CD14-positive monocyte (primary cell): ENCODE measurements around the gene ZFYVE1. TPM values are rescaled to one million over a fixed set of nuclear protein-coding genes. Genes with fewer than 3 reads are reported as not detected.

Experiments
- DNase-seq, 3 donors: peaks; one replicate each; pipeline ENCODE4 v3.0.0-alpha.2; 2011 to 2022
- H2AFZ ChIP-seq: 2 replicates; pipeline ENCODE4 v1.6.0; 2012; ENCODE audit warnings: mild to moderate bottlenecking, low read depth, low read length, inconsistent platforms; ENCODE audit not compliant: insufficient read depth, poor library complexity, severe bottlenecking
- H3K27ac ChIP-seq, 2 donors: 1 replicate in 1 of 2; 2 replicates in 1 of 2; pipeline ENCODE4 v1.5.1; 2012 to 2013; ENCODE audit warnings: low read length in 2 of 2, control low read depth in 1 of 2, inconsistent platforms in 1 of 2, low read depth in 1 of 2, mild to moderate bottlenecking in 1 of 2
- H3K27me3 ChIP-seq, 2 donors: one replicate each; pipeline versions ENCODE4 v1.6.0 to v1.6.1; 2011 to 2013; ENCODE audit warnings: low read length in 2 of 2; ENCODE audit not compliant: control insufficient read depth in 2 of 2, insufficient read depth in 2 of 2
- H3K36me3 ChIP-seq, 2 donors: replicated peaks in 1 of 2; 1 replicate in 1 of 2; 2 replicates in 1 of 2; pipeline versions ENCODE4 v1.5.1 to v1.6.1; 2012 to 2013; ENCODE audit warnings: low read length in 2 of 2, control low read depth in 1 of 2, inconsistent platforms in 1 of 2, mild to moderate bottlenecking in 1 of 2; ENCODE audit not compliant: insufficient read depth in 2 of 2, control insufficient read depth in 1 of 2
- H3K4me1 ChIP-seq, 2 donors: 1 replicate in 1 of 2; 2 replicates in 1 of 2; pipeline versions ENCODE4 v1.5.1 to v1.6.1; 2012 to 2013; ENCODE audit warnings: low read length in 2 of 2, control low read depth in 1 of 2, inconsistent platforms in 1 of 2, mild to moderate bottlenecking in 1 of 2, moderate library complexity in 1 of 2; ENCODE audit not compliant: insufficient read depth in 2 of 2, control insufficient read depth in 1 of 2
- H3K4me2 ChIP-seq: replicated peaks from 2 replicates; pipeline ENCODE3; 2012; ENCODE audit warnings: low read length, moderate library complexity, mild to moderate bottlenecking; ENCODE audit not compliant: poor library complexity, severe bottlenecking; ENCODE audit errors: extremely low read depth
- H3K4me3 ChIP-seq, 3 experiments: fragments of 200-600 bp in 1 of 3; sonication (generic) in 1 of 3; replicated peaks in 1 of 3; 1 replicate in 2 of 3; 2 replicates in 1 of 3; pipeline ENCODE4 v1.5.1; 2011 to 2013; ENCODE audit warnings: low read length in 3 of 3, mild to moderate bottlenecking in 3 of 3, control low read depth in 2 of 3, low read depth in 2 of 3, inconsistent platforms in 1 of 3, moderate library complexity in 1 of 3
- H3K79me2 ChIP-seq: 2 replicates; pipeline ENCODE4 v1.6.0; 2012; ENCODE audit warnings: mild to moderate bottlenecking, control low read depth, inconsistent platforms, low read length, moderate library complexity; ENCODE audit not compliant: insufficient read depth
- H3K9ac ChIP-seq: 2 replicates; pipeline ENCODE4 v1.6.0; 2017; ENCODE audit warnings: low read length, mild to moderate bottlenecking; ENCODE audit not compliant: insufficient read depth, poor library complexity, severe bottlenecking
- H3K9me3 ChIP-seq, 2 donors: replicated peaks in 1 of 2; 1 replicate in 1 of 2; 2 replicates in 1 of 2; pipeline versions ENCODE4 v1.5.1 to v1.6.1; 2012 to 2013; ENCODE audit warnings: low read length in 2 of 2, control low read depth in 1 of 2; ENCODE audit not compliant: control insufficient read depth in 1 of 2, insufficient read depth in 1 of 2
- H4K20me1 ChIP-seq: 2 replicates; pipeline ENCODE4 v1.6.0; 2012; ENCODE audit warnings: mild to moderate bottlenecking, low read length, control low read depth, moderate library complexity; ENCODE audit not compliant: insufficient read depth
- H3K27ac Mint-ChIP-seq, 7 donors: one replicate each; pipeline ENCODE4 v1.8.0; 2020; ENCODE audit warnings: mild to moderate bottlenecking in 7 of 7, mixed read lengths in 7 of 7, moderate library complexity in 6 of 7, inconsistent platforms in 2 of 7
- H3K27me3 Mint-ChIP-seq, 3 donors: one replicate each; pipeline ENCODE4 v1.8.0; 2021 to 2022; ENCODE audit warnings: low read depth in 3 of 3, mild to moderate bottlenecking in 3 of 3, mixed read lengths in 3 of 3, moderate library complexity in 3 of 3, inconsistent platforms in 1 of 3
- H3K36me3 Mint-ChIP-seq, 2 donors: one replicate each; pipeline ENCODE4 v1.8.0; 2020; ENCODE audit warnings: mixed read lengths in 2 of 2, inconsistent platforms in 1 of 2, mild to moderate bottlenecking in 1 of 2
- H3K4me1 Mint-ChIP-seq: one replicate; pipeline ENCODE4 v1.8.0; 2020; ENCODE audit warnings: mild to moderate bottlenecking, mixed read lengths
- H3K4me3 Mint-ChIP-seq, 2 donors: one replicate each; pipeline ENCODE4 v1.8.0; 2020; ENCODE audit warnings: mild to moderate bottlenecking in 2 of 2, mixed read lengths in 2 of 2, moderate library complexity in 1 of 2
- H3K9me3 Mint-ChIP-seq, 7 donors: one replicate each; pipeline ENCODE4 v1.8.0; 2020 to 2022; ENCODE audit warnings: mixed read lengths in 7 of 7, mild to moderate bottlenecking in 6 of 7, moderate library complexity in 6 of 7, inconsistent platforms in 2 of 7
- WGBS: methylation state at CpG from one replicate; pipeline ENCODE4 v1.1.5; 2013; ENCODE audit warnings: missing lambda C conversion rate; ENCODE audit not compliant: insufficient coverage; 5-methylcytosine and 5-hydroxymethylcytosine counted together
- intact Hi-C, 2 donors: fragments of 100-400 bp; cut with micrococcal nuclease; formaldehyde crosslinking; loops; one replicate each; pipeline versions ENCODE4 v1.15.0 to v1.15.1; 2023
- polyA plus RNA-seq, 3 donors: library from polyadenylated mRNA; depleted of rRNA in 1 of 3; unstranded in 2 of 3; stranded (reverse) in 1 of 3; fragments of 300-500 nt in 2 of 3; fragments of >200 nt in 1 of 3; fragmentation: Illumina TruSeq in 2 of 3; gene quantifications; 1 replicate in 2 of 3; 2 replicates in 1 of 3; pipeline ENCODE4 v1.2.3, GENCODE V29; 2012 to 2021
- TF ChIP-seq, protein P1 (sequence below): fragments of 200-600 bp; IDR thresholded peaks from one replicate; pipeline ENCODE4 v1.8.0; 2022; ENCODE audit warnings: antibody characterized with exemption, mild to moderate bottlenecking

ZFYVE1 gene
- polyA plus RNA-seq, 3 donors: 4.9 to 18.6 (median 5.3) TPM

DNA sequence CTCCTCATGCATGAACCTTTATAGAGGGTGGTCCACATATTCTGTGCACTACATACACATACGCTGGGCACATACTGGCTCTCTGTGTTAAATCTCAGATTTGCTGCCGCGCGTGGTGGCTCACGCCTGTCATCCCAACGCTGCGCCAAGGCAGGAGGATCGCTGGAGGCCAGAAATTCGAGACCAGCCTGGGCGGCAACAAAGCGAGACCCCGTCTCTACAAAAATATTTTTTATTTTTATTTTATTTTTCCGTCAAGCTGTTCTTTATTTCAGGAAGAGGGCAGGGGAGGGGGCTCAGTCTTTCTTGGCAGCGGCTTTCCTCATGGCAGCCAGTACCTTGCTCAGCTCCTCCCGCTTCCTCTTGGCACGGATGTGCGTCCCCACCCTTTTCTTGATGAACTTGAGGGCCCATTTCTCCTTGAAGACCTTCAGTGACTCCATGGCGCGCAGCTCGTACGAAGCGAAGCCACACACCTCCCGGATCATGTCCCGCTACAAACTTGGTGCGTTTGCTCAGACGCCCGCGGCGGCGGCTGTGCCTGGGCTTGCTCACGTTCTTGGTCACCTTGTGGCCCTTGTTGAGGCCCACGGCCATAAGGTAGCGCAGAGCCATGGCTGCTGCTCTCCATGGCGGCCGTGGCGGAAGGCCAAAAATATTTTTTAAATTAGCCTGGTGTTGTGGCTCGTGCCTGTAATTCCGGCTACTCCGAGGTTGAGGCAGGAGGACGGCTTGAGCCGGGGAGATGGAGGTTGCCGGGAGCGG lies 97.4 kb downstream of the ZFYVE1 start:
- DNase-seq: no peak
- H3K4me3 Mint-ChIP-seq: no peak overlapping the region
- Histone ChIP-seq H3K36me3 (no peaks in the 10 kb centered on the region), H3K9me3 (no peaks in the 10 kb centered on the region), H3K4me1 (peaks cover 15 to 21% of the 10 kb centered on the region in 2 donors), H3K27ac (no peak overlapping the region), H3K4me3 (no peak overlapping the region), H2AFZ (no peak overlapping the region), H4K20me1 (no peaks in the 10 kb centered on the region), H3K9ac (no peak overlapping the region), H3K4me2 (no peak overlapping the region), H3K27me3 (peaks cover 0 to 6% of the 10 kb centered on the region in 2 donors), H3K79me2 (no peaks in the 10 kb centered on the region)
- intact Hi-C loops: no loop called here
- H3K27ac Mint-ChIP-seq: no peak overlapping the region
- TF ChIP-seq, protein P1, sequence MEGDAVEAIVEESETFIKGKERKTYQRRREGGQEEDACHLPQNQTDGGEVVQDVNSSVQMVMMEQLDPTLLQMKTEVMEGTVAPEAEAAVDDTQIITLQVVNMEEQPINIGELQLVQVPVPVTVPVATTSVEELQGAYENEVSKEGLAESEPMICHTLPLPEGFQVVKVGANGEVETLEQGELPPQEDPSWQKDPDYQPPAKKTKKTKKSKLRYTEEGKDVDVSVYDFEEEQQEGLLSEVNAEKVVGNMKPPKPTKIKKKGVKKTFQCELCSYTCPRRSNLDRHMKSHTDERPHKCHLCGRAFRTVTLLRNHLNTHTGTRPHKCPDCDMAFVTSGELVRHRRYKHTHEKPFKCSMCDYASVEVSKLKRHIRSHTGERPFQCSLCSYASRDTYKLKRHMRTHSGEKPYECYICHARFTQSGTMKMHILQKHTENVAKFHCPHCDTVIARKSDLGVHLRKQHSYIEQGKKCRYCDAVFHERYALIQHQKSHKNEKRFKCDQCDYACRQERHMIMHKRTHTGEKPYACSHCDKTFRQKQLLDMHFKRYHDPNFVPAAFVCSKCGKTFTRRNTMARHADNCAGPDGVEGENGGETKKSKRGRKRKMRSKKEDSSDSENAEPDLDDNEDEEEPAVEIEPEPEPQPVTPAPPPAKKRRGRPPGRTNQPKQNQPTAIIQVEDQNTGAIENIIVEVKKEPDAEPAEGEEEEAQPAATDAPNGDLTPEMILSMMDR: no peak
- WGBS: 97% methylated on average over 29 of the region's 43 CpGs
- H3K4me1 Mint-ChIP-seq: peaks cover 14% of the 10 kb centered on the region
- peaks cover 4 to 21% (median 8%) of the 10 kb centered on the region in 3 donors for H3K27me3 Mint-ChIP-seq
- H3K36me3 Mint-ChIP-seq: peaks cover 0 to 4% of the 10 kb centered on the region in 2 donors
- peaks cover 0 to 2% (median 0%) of the 10 kb centered on the region in 7 donors for H3K9me3 Mint-ChIP-seq

DNA sequence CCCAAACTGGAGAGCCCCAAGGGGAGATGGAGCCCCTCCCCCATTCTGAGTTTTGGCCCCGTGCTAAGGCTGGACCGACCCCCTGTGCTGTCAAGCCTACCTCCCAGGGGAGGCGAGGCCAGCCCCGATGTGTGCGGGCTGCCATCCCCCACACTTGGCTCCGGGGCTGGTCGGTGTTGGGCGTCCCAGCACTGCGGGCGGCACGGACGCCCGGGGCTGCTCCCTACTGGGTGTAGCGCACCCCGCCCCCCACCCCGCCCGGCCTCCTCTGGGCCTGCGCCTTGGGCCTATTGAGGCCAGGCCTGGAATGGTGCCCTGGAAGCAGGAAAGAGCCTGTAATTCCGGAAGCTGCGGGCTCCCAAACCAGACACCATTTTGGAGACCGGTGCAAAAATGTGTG lies 98.0 kb downstream of the ZFYVE1 start:
- no peaks in the 10 kb centered on the region for H3K79me2 ChIP-seq
- no peaks in the 10 kb centered on the region for H3K36me3 ChIP-seq
- no peak overlapping the region for H2AFZ ChIP-seq
- TF ChIP-seq, protein P1: no peak
- H3K36me3 Mint-ChIP-seq: peaks cover 0 to 4% of the 10 kb centered on the region in 2 donors
- no peak overlapping the region for H3K9ac ChIP-seq
- no peak overlapping the region for H3K27ac Mint-ChIP-seq
- peaks cover 15 to 21% of the 10 kb centered on the region in 2 donors for H3K4me1 ChIP-seq
- peaks cover 4 to 23% (median 13%) of the 10 kb centered on the region in 3 donors for H3K27me3 Mint-ChIP-seq
- DNase-seq: no peak
- no peak overlapping the region for H3K4me3 ChIP-seq
- H3K4me2 ChIP-seq: no peak overlapping the region
- no peaks in the 10 kb centered on the region for H4K20me1 ChIP-seq
- intact Hi-C loops: no loop called here
- peaks cover 14% of the 10 kb centered on the region for H3K4me1 Mint-ChIP-seq
- H3K27ac ChIP-seq: no peak overlapping the region
- peaks cover 0 to 5% (median 0%) of the 10 kb centered on the region in 7 donors for H3K9me3 Mint-ChIP-seq
- H3K27me3 ChIP-seq: peaks cover 0 to 6% of the 10 kb centered on the region in 2 donors
- no peak overlapping the region for H3K4me3 Mint-ChIP-seq
- 90% methylated on average over 16 of the region's 21 CpGs for WGBS
- H3K9me3 ChIP-seq: no peaks in the 10 kb centered on the region
